Measurements from ENCODE around the gene HECW1. TPM values are rescaled to one million over a fixed set of nuclear protein-coding genes. Genes with fewer than 3 reads are reported as not detected.

The HECW1 gene
- total RNA-seq, 1 experiment from 2014 or later, result 0.77 TPM

DNA sequence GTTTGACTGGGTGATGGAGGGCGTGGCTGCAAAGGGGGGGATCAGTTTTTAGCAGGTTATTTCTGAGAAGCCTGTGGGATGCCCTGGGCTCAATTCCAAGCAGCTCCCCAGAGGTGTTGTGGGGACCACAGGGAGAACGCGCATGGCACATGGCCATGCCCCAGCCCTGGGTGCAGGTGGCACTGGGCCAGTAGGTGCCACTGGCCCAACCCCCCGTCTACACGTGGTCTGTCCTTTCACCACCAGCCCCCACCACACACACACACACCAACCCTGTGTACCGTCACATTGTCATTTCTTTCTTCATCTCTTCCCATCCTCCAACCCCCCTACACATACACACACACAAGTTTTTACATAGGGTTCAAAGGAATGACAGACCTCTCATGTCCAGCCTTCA is 355.4 kb downstream of the HECW1 start:
- no peaks in the 10 kb centered on the region for H3K9me3 ChIP-seq (ENCODE audit: control insufficient read depth, insufficient read depth, low read depth, low read length)
- H3K27ac ChIP-seq (ENCODE audit: low read length), result no peak overlapping the region
- DNase-seq (ENCODE audit: low read depth, low spot score) (no peak), ATAC-seq (no peak)
- BruUV-seq (replicated peaks), result no TSS peak
- ChIA-PET POLR2A (no interaction called here), CTCF (no interaction called here)
- in situ Hi-C loops (cut with HindIII; ENCODE audit: low pct_unique_long_range_greater_than_20kb, low sequenced_read_pairs), result no loop called here
- intact Hi-C loops (cut with micrococcal nuclease; ENCODE audit: unreplicated experiment), result no loop called here
- TF ChIP-seq SIN3A (IDR thresholded peaks at IDR 0.05; ENCODE audit: borderline replicate concordance, insufficient read depth, low read depth, low read length) (no peak), POLR2AphosphoS5 (IDR thresholded peaks at IDR 0.05; ENCODE audit: low read depth, low read length) (no peak), TCF7L2 (IDR thresholded peaks at IDR 0.05; ENCODE audit: low read depth, low read length) (no peak), CTCF (IDR thresholded peaks at IDR 0.05) (no peak), REST (IDR thresholded peaks at IDR 0.05; ENCODE audit: insufficient read depth in 1 of 2, low read depth in 2 of 2, low read length in 1 of 2) (no peak)
- no peaks in the 10 kb centered on the region for H3K36me3 ChIP-seq (ENCODE audit: control insufficient read depth, insufficient read depth, low read length)
- H3K4me1 ChIP-seq (ENCODE audit: control insufficient read depth, insufficient read depth, low read length), result no peaks in the 10 kb centered on the region
- H3K4me3 ChIP-seq (ENCODE audit: low read depth in 2 of 2, low read length in 2 of 2), result no peak overlapping the region
- H3K27me3 ChIP-seq (ENCODE audit: control insufficient read depth, insufficient read depth, low read length), result peaks cover 8% of the 10 kb centered on the region

DNA sequence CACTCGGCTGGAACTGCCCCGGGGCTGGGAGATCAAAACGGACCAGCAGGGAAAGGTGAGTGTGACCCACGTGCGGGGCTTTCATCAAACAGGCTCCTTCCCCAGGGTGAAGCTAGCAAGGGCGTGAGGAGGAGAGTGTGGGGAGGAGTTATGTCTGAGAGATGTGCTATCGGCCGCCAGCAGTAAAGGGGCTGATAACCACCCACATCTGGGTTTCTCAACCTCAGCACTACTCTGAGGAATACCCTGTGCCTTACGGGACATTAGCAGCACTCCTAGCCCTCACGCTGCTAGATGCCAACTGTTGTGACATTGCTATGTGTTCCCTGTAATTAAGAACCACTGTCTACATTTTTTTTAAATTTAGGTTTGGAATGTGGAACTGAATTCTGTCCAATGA is 356.6 kb downstream of the HECW1 start:
- no peaks in the 10 kb centered on the region for H3K36me3 ChIP-seq (ENCODE audit: control insufficient read depth, insufficient read depth, low read length)
- DNase-seq (ENCODE audit: low read depth, low spot score), result no peak
- no TSS peak for BruUV-seq (replicated peaks)
- no peak overlapping the region for H3K27ac ChIP-seq (ENCODE audit: low read length)
- ChIA-PET POLR2A (no interaction called here), CTCF (no interaction called here)
- no peak overlapping the region for H3K4me3 ChIP-seq (ENCODE audit: low read depth in 2 of 2, low read length in 2 of 2)
- TF ChIP-seq SIN3A (IDR thresholded peaks at IDR 0.05; ENCODE audit: borderline replicate concordance, insufficient read depth, low read depth, low read length) (no peak), REST (IDR thresholded peaks at IDR 0.05; ENCODE audit: insufficient read depth in 1 of 2, low read depth in 2 of 2, low read length in 1 of 2) (no peak), POLR2AphosphoS5 (IDR thresholded peaks at IDR 0.05; ENCODE audit: low read depth, low read length) (no peak), TCF7L2 (IDR thresholded peaks at IDR 0.05; ENCODE audit: low read depth, low read length) (no peak), CTCF (IDR thresholded peaks at IDR 0.05) (no peak)
- in situ Hi-C loops (cut with HindIII; ENCODE audit: low pct_unique_long_range_greater_than_20kb, low sequenced_read_pairs), result no loop called here
- H3K27me3 ChIP-seq (ENCODE audit: control insufficient read depth, insufficient read depth, low read length), result 0 out of 2 replicates have a peak, but pooled peaks cover 2% of the 10 kb centered on the region
- intact Hi-C loops (cut with micrococcal nuclease; ENCODE audit: unreplicated experiment), result no loop called here
- no peaks in the 10 kb centered on the region for H3K9me3 ChIP-seq (ENCODE audit: control insufficient read depth, insufficient read depth, low read depth, low read length)
- no peaks in the 10 kb centered on the region for H3K4me1 ChIP-seq (ENCODE audit: control insufficient read depth, insufficient read depth, low read length)
- ATAC-seq, result no peak
